Astrocyte of the cerebellum (primary cell): ENCODE measurements around the gene OSGIN1.
A peak's percentile ranks its signal among the peaks of the same experiment; 100 is the strongest.

ENCODE experiments used
- DNase-seq: peaks from one replicate; pipeline ENCODE4 v3.0.0-alpha.2; 2011; ENCODE audit warnings: low read depth
- H3K4me3 ChIP-seq: 2 replicates; pipeline ENCODE4 v1.5.1; 2011; ENCODE audit warnings: mild to moderate bottlenecking, low read depth, low read length, moderate library complexity
- CTCF ChIP-seq: IDR thresholded peaks from 2 replicates; pipeline ENCODE4 v1.5.1; 2012; ENCODE audit warnings: low read length, low read depth, moderate library complexity, mild to moderate bottlenecking; ENCODE audit errors: missing control alignments
- in situ Hi-C: cut with HindIII; loops from 2 replicates; pipeline ENCODE4 v1.10.0; 2017; ENCODE audit warnings: low sequenced_read_pairs

The OSGIN1 gene

DNA sequence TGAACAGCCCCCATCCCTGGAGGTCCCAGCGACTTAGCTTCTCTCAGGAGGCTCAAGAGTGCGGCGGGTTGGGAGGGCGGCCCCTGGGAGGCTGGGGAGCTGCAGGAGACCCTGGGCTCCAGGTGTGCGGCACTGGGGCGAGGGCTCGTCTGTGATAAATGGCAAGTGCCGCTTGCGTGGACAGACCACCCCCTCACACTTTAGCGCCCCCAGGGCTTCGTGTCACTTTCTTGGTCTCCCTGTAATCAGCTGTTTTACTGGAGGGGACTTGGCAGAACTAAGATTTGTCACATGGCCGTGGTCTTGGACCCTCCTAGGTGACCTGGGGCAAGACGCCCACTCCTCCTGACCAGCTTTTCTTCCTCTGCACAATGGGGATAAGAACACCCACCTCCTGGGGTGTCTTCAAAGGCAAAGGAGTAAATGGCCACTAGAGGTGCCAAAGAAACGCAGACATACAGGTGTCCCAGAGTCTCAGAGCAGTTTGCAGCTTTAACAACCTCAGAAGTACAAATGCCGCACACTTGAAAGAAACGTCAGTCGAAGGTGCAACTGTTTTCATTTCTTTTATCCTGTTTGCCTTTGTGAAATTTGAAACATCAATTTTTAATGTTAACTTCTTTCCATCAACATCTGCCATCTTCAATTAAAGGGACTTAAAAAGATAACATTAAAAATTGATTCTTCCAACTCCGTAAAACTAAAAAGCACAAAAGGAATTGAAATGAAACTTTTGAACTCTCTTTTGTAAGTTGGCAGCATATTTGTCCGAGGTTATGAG is 946 bp downstream of the OSGIN1 start:
- DNase-seq = no peak
- peak overlapping the region; percentile 40 for H3K4me3 ChIP-seq
- in situ Hi-C loops = no loop called here

DNA sequence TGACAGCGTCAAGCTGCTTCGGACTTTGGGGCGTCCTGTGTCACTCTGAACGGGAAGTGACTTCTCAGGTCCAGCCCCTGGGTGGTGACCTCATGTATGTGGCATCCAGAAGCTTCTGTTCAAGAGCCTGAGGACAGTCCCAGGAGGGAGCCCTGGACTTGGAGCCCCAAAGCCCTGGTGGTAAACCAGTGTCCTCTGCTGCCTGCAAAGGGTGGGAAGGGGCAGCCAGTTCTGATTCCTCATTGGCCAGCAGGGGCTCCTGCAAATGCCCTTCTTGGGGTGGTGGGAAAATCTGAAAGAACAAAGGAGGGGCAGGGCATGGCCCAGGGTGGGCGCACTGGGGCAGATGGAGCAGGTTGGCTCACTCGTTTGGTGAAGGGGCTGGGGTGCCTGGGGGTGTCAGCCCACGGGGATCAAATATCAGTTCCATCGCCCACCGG is 1.6 kb downstream of the OSGIN1 start:
- no peak overlapping the region for H3K4me3 ChIP-seq
- in situ Hi-C loops = no loop called here
- no peak for TF ChIP-seq CTCF
- no peak for DNase-seq

More for the DNA sequence above, 946 bp downstream of the OSGIN1 start:
- TF ChIP-seq CTCF = peak; percentile 66

GRCh38 chr16:83955218-83956130 is 2.4 kb downstream of the OSGIN1 start:
- H3K4me3 ChIP-seq = no peak overlapping the region
- peak; percentile 41 for DNase-seq
- no peak for TF ChIP-seq CTCF
- in situ Hi-C loops = no loop called here

GRCh38 chr16:83956336-83957289 is 3.6 kb downstream of the OSGIN1 start:
- DNase-seq = peak; percentile 63
- peak; percentile 82 for TF ChIP-seq CTCF
- H3K4me3 ChIP-seq = no peak overlapping the region
- in situ Hi-C loops = no loop called here

DNA sequence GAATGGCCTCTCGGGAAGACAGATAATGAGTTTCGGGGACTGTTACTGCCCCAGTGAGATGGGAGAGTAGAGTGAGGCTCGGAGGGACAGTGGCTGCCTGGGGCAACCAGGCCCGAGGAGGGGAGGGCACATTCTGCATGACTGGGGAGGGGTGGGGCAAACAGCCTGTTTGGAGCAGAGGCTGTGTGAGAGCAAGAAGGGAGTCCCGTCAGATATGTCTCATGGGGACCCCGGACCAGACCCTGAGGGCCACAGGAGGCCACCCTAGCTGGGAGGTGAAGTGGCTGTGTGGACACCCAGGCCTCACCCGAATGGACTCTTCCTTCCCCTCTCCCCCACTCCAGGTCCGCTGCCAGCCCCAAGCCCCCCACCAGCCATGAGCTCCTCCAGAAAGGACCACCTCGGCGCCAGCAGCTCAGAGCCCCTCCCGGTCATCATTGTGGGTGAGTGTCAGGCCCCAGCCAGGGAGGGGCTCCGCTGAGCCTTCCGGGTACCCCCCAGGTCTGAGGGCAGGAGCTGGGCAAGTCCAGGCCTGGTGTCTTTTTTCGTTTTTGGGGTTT is 4.3 kb downstream of the OSGIN1 start:
- in situ Hi-C loops = no loop called here

More for the DNA sequence above, 4.3 kb downstream of the OSGIN1 start:
- no peak for TF ChIP-seq CTCF
- DNase-seq = no peak
- no peak overlapping the region for H3K4me3 ChIP-seq
